ENCODE measurements around the gene METTL27. TPM values are rescaled to one million over a fixed set of nuclear protein-coding genes. Genes with fewer than 3 reads are reported as not detected.
A peak's percentile ranks its signal among the peaks of the same experiment; 100 is the strongest.

Gene METTL27
- total and polyA plus RNA-seq, 10 donors: 0.59 to 8.5 (median 2.9) TPM

DNA sequence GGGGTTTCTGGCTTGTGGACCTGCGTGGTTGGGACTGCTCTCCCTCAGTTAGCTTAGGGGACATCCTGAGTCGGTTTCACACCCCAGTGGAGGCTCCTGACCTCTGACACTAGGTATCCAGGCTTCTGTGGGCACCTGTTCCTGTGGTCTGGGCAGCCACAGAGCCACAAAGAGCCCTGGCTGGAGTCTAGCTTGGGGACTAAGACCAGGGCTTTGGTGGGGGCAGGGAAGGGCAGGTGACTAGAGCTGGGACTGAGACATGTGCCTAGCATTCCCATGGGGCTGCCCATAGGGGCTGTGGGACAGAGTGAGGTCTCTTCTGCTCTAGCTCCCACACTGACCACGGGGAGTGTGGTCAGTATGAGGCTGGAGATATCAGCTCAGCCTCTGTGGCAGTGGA lies 14.6 kb upstream of the METTL27 start:
- Histone ChIP-seq H3K4me3 (no peak overlapping the region), H3K4me1 (peaks cover 7 to 10% (median 8%) of the 10 kb centered on the region in 6 donors), H3K27me3 (replicated peaks in 1 of 7) (peaks cover 0 to 40% (median 0%) of the 10 kb centered on the region in 7 donors), H3K27ac (no peak overlapping the region), H3K9me3 (no peaks in the 10 kb centered on the region), H3K36me3 (no peaks in the 10 kb centered on the region)
- no peak for TF ChIP-seq POLR2A (IDR thresholded peaks at IDR 0.05)
- peak; percentile 34 for DNase-seq
- intact Hi-C loops (cut with DNase I; ENCODE audit: low total_unique reads): loop anchor here (5.0 to 10.0 kb wide), 2 partner anchors 45 to 252 kb away; no protein-coding TSS in a partner anchor
- WGBS, 5 donors: 38 to 72% (median 52%) methylated on average over 3 of the region's 3 CpGs

DNA sequence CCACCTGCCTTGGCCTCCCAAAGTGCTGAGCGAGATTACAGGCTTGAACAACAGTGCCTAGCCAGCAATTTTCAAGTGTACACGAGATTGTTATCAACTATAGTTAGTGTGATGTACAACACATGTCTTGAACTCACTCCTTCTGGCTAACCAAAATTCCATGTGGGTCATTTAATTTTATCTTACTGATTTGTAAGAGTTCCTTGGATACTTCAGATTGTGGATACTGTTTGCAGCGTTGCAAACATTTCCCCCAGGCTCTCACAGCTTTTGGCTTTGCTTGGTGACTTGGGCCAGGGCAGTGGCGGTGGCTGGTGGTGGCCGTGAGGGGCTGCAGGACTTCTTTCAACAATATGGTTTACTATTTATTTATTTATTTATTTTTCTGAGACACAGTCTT lies 10.2 kb upstream of the METTL27 start:
- no peaks in the 10 kb centered on the region for H3K36me3 ChIP-seq
- H3K27me3 ChIP-seq (replicated peaks in 1 of 7): peaks cover 0 to 40% (median 0%) of the 10 kb centered on the region in 7 donors
- no peak overlapping the region for H3K27ac ChIP-seq
- H3K4me3 ChIP-seq: no peak overlapping the region
- intact Hi-C loops (cut with DNase I; ENCODE audit: low total_unique reads): loop anchor here (5.0 to 10.0 kb wide), 2 partner anchors 115 to 248 kb away; partner anchors contain the start of gene ABHD11
- 72 to 88% (median 77%) methylated on average over 5 of the region's 5 CpGs for WGBS, 5 donors
- peaks cover 7 to 19% (median 9%) of the 10 kb centered on the region in 6 donors for H3K4me1 ChIP-seq
- no peak for TF ChIP-seq POLR2AphosphoS5 (IDR thresholded peaks at IDR 0.05)
- TF ChIP-seq POLR2A (IDR thresholded peaks at IDR 0.05): no peak
- TF ChIP-seq, protein P1, sequence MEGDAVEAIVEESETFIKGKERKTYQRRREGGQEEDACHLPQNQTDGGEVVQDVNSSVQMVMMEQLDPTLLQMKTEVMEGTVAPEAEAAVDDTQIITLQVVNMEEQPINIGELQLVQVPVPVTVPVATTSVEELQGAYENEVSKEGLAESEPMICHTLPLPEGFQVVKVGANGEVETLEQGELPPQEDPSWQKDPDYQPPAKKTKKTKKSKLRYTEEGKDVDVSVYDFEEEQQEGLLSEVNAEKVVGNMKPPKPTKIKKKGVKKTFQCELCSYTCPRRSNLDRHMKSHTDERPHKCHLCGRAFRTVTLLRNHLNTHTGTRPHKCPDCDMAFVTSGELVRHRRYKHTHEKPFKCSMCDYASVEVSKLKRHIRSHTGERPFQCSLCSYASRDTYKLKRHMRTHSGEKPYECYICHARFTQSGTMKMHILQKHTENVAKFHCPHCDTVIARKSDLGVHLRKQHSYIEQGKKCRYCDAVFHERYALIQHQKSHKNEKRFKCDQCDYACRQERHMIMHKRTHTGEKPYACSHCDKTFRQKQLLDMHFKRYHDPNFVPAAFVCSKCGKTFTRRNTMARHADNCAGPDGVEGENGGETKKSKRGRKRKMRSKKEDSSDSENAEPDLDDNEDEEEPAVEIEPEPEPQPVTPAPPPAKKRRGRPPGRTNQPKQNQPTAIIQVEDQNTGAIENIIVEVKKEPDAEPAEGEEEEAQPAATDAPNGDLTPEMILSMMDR (IDR thresholded peaks at IDR 0.05 in 8 of 11, conservative IDR thresholded peaks at IDR 0.05 in 3 of 11): no peak
- DNase-seq: no peak
- no peaks in the 10 kb centered on the region for H3K9me3 ChIP-seq

GRCh38 chr7:73851410-73852338 lies 9.4 kb upstream of the METTL27 start:
- intact Hi-C loops (cut with DNase I; ENCODE audit: low total_unique reads): loop anchor here (5.0 to 10.0 kb wide), 2 partner anchors 114 to 247 kb away; partner anchors contain the start of gene ABHD11
- no peak overlapping the region for H3K27ac ChIP-seq
- no peak overlapping the region for H3K4me3 ChIP-seq

GRCh38 chr7:73850781-73851207 lies 8.5 kb upstream of the METTL27 start:
- peaks cover 5 to 22% (median 8%) of the 10 kb centered on the region in 6 donors for H3K4me1 ChIP-seq
- no peak for DNase-seq
- H3K4me3 ChIP-seq: no peak overlapping the region
- 62 to 76% (median 66%) methylated on average over 4 of the region's 4 CpGs for WGBS, 5 donors
- no peaks in the 10 kb centered on the region for H3K36me3 ChIP-seq
- H3K27me3 ChIP-seq (replicated peaks in 1 of 7): peaks cover 0 to 28% (median 0%) of the 10 kb centered on the region in 7 donors
- H3K27ac ChIP-seq: no peak overlapping the region
- H3K9me3 ChIP-seq: no peaks in the 10 kb centered on the region
- intact Hi-C loops (cut with DNase I; ENCODE audit: low total_unique reads): loop anchor here (5.0 to 10.0 kb wide), 2 partner anchors 113 to 246 kb away; partner anchors contain the start of gene ABHD11
- TF ChIP-seq POLR2AphosphoS5 (IDR thresholded peaks at IDR 0.05): no peak
- TF ChIP-seq, protein P1 (IDR thresholded peaks at IDR 0.05 in 8 of 11, conservative IDR thresholded peaks at IDR 0.05 in 3 of 11): no peak
- no peak for TF ChIP-seq POLR2A (IDR thresholded peaks at IDR 0.05)

More at GRCh38 chr7:73851410-73852338, 9.4 kb upstream of the METTL27 start:
- no peaks in the 10 kb centered on the region for H3K36me3 ChIP-seq
- H3K27me3 ChIP-seq (replicated peaks in 1 of 7): peaks cover 0 to 34% (median 0%) of the 10 kb centered on the region in 7 donors
- no peak for TF ChIP-seq POLR2AphosphoS5 (IDR thresholded peaks at IDR 0.05)
- TF ChIP-seq, protein P1 (IDR thresholded peaks at IDR 0.05 in 8 of 11, conservative IDR thresholded peaks at IDR 0.05 in 3 of 11): no peak
- no peak for TF ChIP-seq POLR2A (IDR thresholded peaks at IDR 0.05)
- DNase-seq: no peak
- 43 to 47% (median 45%) methylated on average over 8 of the region's 8 CpGs for WGBS, 5 donors
- no peaks in the 10 kb centered on the region for H3K9me3 ChIP-seq
- H3K4me1 ChIP-seq: peaks cover 7 to 19% (median 9%) of the 10 kb centered on the region in 6 donors

Measured in spleen (tissue), 11 donors.